HCT116 (cell line): Measurements from ENCODE around the gene KIF12.

Experiments used
- ATF3 ChIP-seq: IDR thresholded peaks from 2 replicates; pipeline ENCODE4 v1.6.1; 2012
- CTCF ChIP-seq, 3 experiments: fragments of 200-600 bp in 1 of 3; sonication (generic) in 1 of 3; IDR thresholded peaks in 2 of 3; conservative IDR thresholded peaks in 1 of 3; 2 replicates each; pipeline ENCODE4 v1.5.1; 2012 to 2017; ENCODE audit warnings: low read depth in 2 of 3, low read length in 2 of 3, antibody characterized with exemption in 1 of 3, borderline replicate concordance in 1 of 3, control low read depth in 1 of 3, mild to moderate bottlenecking in 1 of 3, mixed read lengths in 1 of 3, mixed run types in 1 of 3, moderate library complexity in 1 of 3; ENCODE audit not compliant: insufficient read depth in 1 of 3
- EZH2 ChIP-seq: fragments of 200-600 bp; sonication (generic); IDR thresholded peaks from 2 replicates; pipeline ENCODE4 v1.6.1; 2017; ENCODE audit warnings: antibody characterized with exemption, mixed run types
- JUND ChIP-seq: IDR thresholded peaks from 2 replicates; pipeline ENCODE4 v1.6.1; 2012
- POLR2A ChIP-seq: IDR thresholded peaks from 2 replicates; pipeline ENCODE4 v1.7.0; 2011; ENCODE audit warnings: borderline replicate concordance; ENCODE audit not compliant: insufficient read depth, insufficient read length; ENCODE audit errors: extremely low read depth
- RAD21 ChIP-seq: IDR thresholded peaks from 2 replicates; pipeline ENCODE4 v1.6.1; 2012; ENCODE audit warnings: low read depth, mild to moderate bottlenecking
- REST ChIP-seq: IDR thresholded peaks from 2 replicates; pipeline ENCODE4 v1.6.1; 2012; ENCODE audit warnings: low read depth
- SP1 ChIP-seq: IDR thresholded peaks from 2 replicates; pipeline ENCODE4 v1.6.1; 2012; ENCODE audit warnings: low read depth
- ZNF274 ChIP-seq: fragments of 200-500 bp; sonication (Bioruptor generic); IDR thresholded peaks from 2 replicates; pipeline ENCODE4 v1.6.1; 2014; ENCODE audit warnings: mild to moderate bottlenecking, low read depth, low read length, inconsistent platforms

- TF ChIP-seq SP1 (no peak), ATF3 (no peak), RAD21 (no peak), CTCF (IDR thresholded peaks at IDR 0.05 in 2 of 3, conservative IDR thresholded peaks at IDR 0.05 in 1 of 3; ENCODE audit: borderline replicate concordance in 1 of 3, insufficient read depth in 1 of 3, low read depth in 2 of 3, low read length in 2 of 3) (no peak), EZH2 (no peak), REST (no peak), POLR2A (no peak), ZNF274 (no peak), JUND (no peak)
Measured at GRCh38 chr9:114130624-114131277, 31.7 kb upstream of the KIF12 start.
